GM12878 (cell line): ENCODE data around the gene DNAH3. TPM values are rescaled to one million over a fixed set of nuclear protein-coding genes. Genes with fewer than 3 reads are reported as not detected.

Experiments
- ATAC-seq: fragments of 200-7000 bp; cut with Tn5 transposase; 3 replicates; pipeline ENCODE4 v1.9.1; 2020; ENCODE audit warnings: mild to moderate bottlenecking, moderate library complexity
- BruUV-seq: library from RNA; stranded (reverse); fragments of 400-500 nt; replicated peaks from 2 replicates; lab custom pipeline; 2021; lab: Mats Ljungman, UMichigan
- CTCF ChIA-PET: fragments of 300-600 bp; sonication (Branson Sonifier 250); formaldehyde crosslinking; extraction: SDS; loops from one replicate; lab custom pipeline; 2021; ENCODE audit warnings: inconsistent platforms; lab: Yijun Ruan, JAX
- POLR2A ChIA-PET: fragments of 350-600 bp; formaldehyde crosslinking; extraction: SDS; loops from one replicate; lab custom pipeline; 2021; ENCODE audit warnings: inconsistent platforms; lab: Charles Lee
- RAD21 ChIA-PET: fragments of 300-600 bp; sonication (Branson Sonifier 250); formaldehyde crosslinking; loops from one replicate; lab custom pipeline; 2023; ENCODE audit warnings: antibody characterized with exemption; ENCODE audit not compliant: unreplicated experiment; lab: Charles Lee
- SMC1A ChIA-PET: fragments of 300-600 bp; sonication (Branson Sonifier 250); formaldehyde crosslinking; loops from one replicate; lab custom pipeline; 2023; ENCODE audit not compliant: unreplicated experiment, uncharacterized antibody; lab: Charles Lee
- DNase-seq: peaks from one replicate; pipeline ENCODE4 v3.0.0-alpha.2; 2011; ENCODE audit warnings: low read depth, low spot score
- FAIRE-seq: peaks from 3 replicates; lab custom pipeline; 2011; peaks lifted over from hg19 to GRCh38; lab: Jason Lieb, UNC
- H2AFZ ChIP-seq: 2 replicates; pipeline ENCODE4 v1.6.0; 2011; ENCODE audit warnings: low read depth, low read length, control low read depth; ENCODE audit not compliant: control insufficient read depth
- H3K27ac ChIP-seq: 2 replicates; pipeline ENCODE4 v1.5.1; 2011; ENCODE audit warnings: control low read depth; ENCODE audit not compliant: control insufficient read depth, insufficient read depth
- H3K27me3 ChIP-seq, 2 experiments: replicated peaks in 1 of 2; 2 replicates each; pipeline versions ENCODE4 v1.6.0 to v1.6.1; 2011; ENCODE audit warnings: low read length in 1 of 2; ENCODE audit not compliant: control insufficient read depth in 2 of 2, insufficient read depth in 2 of 2
- H3K36me3 ChIP-seq, 2 experiments: 2 replicates each; pipeline ENCODE4 v1.5.1; 2011; ENCODE audit warnings: low read length in 1 of 2; ENCODE audit not compliant: control insufficient read depth in 2 of 2, insufficient read depth in 2 of 2
- H3K4me1 ChIP-seq: 2 replicates; pipeline ENCODE4 v1.6.1; 2011; ENCODE audit warnings: mild to moderate bottlenecking, low read length, moderate library complexity, mixed read lengths; ENCODE audit not compliant: control insufficient read depth, insufficient read depth
- H3K4me2 ChIP-seq: 2 replicates; pipeline ENCODE4 v1.6.0; 2011; ENCODE audit warnings: control low read depth; ENCODE audit not compliant: control insufficient read depth, insufficient read depth
- H3K4me3 ChIP-seq: fragments of 200-600 bp; sonication (generic); 2 replicates; pipeline ENCODE4 v1.5.1; 2016
- H3K79me2 ChIP-seq: 2 replicates; pipeline ENCODE4 v1.6.0; 2011; ENCODE audit warnings: low read length; ENCODE audit not compliant: control insufficient read depth, insufficient read depth
- H3K9ac ChIP-seq: 2 replicates; pipeline ENCODE4 v1.8.0; 2011; ENCODE audit warnings: low read length, control low read depth, mixed read lengths; ENCODE audit not compliant: control insufficient read depth, insufficient read depth
- H3K9me3 ChIP-seq: replicated peaks from 3 replicates; pipeline ENCODE4 v1.5.1; 2011; ENCODE audit warnings: mild to moderate bottlenecking, low read length; ENCODE audit not compliant: control insufficient read depth, insufficient read depth
- H4K20me1 ChIP-seq: 2 replicates; pipeline ENCODE4 v1.6.0; 2011; ENCODE audit not compliant: control insufficient read depth, insufficient read depth
- BMI1 ChIP-seq: fragments of 450-650 bp; IDR thresholded peaks from 2 replicates; pipeline ENCODE4 v1.6.1; 2016; ENCODE audit warnings: mild to moderate bottlenecking, moderate library complexity, borderline replicate concordance
- EED ChIP-seq: sonication (generic); IDR thresholded peaks from 2 replicates; pipeline ENCODE4 v1.6.1; 2016; ENCODE audit warnings: antibody characterized with exemption, low read depth
- ELK1 ChIP-seq: IDR thresholded peaks from 2 replicates; pipeline ENCODE4 v1.6.1; 2012; ENCODE audit warnings: low read depth, low read length, improper control_type of control experiment
- GABPA ChIP-seq: IDR thresholded peaks from 2 replicates; pipeline ENCODE4 v1.6.1; 2014; ENCODE audit warnings: antibody characterized with exemption, low read depth, mild to moderate bottlenecking, inconsistent platforms
- HDAC6 ChIP-seq: fragments of 200-600 bp; sonication (generic); IDR thresholded peaks from one replicate; pipeline ENCODE4 v1.8.0; 2017; ENCODE audit warnings: antibody characterized with exemption; ENCODE audit not compliant: unreplicated experiment
- HSF1 ChIP-seq: fragments of 150-350 bp; IDR thresholded peaks from 2 replicates; pipeline ENCODE4 v1.6.1; 2014; ENCODE audit warnings: mild to moderate bottlenecking, low read depth, low read length
- MYB ChIP-seq: fragments of 150-350 bp; IDR thresholded peaks from 2 replicates; pipeline ENCODE4 v1.6.1; 2014; ENCODE audit warnings: mild to moderate bottlenecking, low read depth, low read length, borderline replicate concordance
- NFIC ChIP-seq: IDR thresholded peaks from 2 replicates; pipeline ENCODE4 v1.6.1; 2012; ENCODE audit warnings: low read depth, mild to moderate bottlenecking, inconsistent platforms, low read length, moderate library complexity
- NR2F1 ChIP-seq: fragments of 450-650 bp; conservative IDR thresholded peaks from 2 replicates; pipeline ENCODE4 v1.6.1; 2017; ENCODE audit warnings: mild to moderate bottlenecking
- RBBP5 ChIP-seq: fragments of 200-600 bp; sonication (generic); conservative IDR thresholded peaks from 2 replicates; pipeline ENCODE4 v1.6.1; 2016
- SP1 ChIP-seq: IDR thresholded peaks from one replicate; pipeline ENCODE4 v1.6.1; 2011; ENCODE audit warnings: low read depth, low read length
- SPI1 ChIP-seq: IDR thresholded peaks from 2 replicates; pipeline ENCODE4 v1.6.1; 2011; ENCODE audit warnings: low read depth, mild to moderate bottlenecking, low read length, moderate library complexity, borderline replicate concordance; ENCODE audit not compliant: insufficient read depth
- ZSCAN29 ChIP-seq: fragments of 450-650 bp; IDR thresholded peaks from 2 replicates; pipeline ENCODE4 v1.6.1; 2017; ENCODE audit warnings: mild to moderate bottlenecking, moderate library complexity
- WGBS: methylation state at CpG from one replicate; pipeline ENCODE4 v1.1.6; 2016; ENCODE audit warnings: low lambda C conversion rate; ENCODE audit not compliant: insufficient replicate concordance, insufficient coverage; ENCODE audit errors: missing lambda C conversion rate; 5-methylcytosine and 5-hydroxymethylcytosine counted together
- in situ Hi-C: fragments of 300-500 bp; cut with MboI; formaldehyde crosslinking; loops from 9 replicates; pipeline ENCODE4 v1.14.3; 2018; ENCODE audit warnings: mixed read lengths
- intact Hi-C: fragments of 100-400 bp; cut with micrococcal nuclease; formaldehyde crosslinking; loops from one replicate; pipeline ENCODE4 v1.14.2; 2022; ENCODE audit not compliant: unreplicated experiment
- polyA plus RNA-seq, 11 experiments: library from polyadenylated mRNA; depleted of rRNA in 4 of 11; unstranded in 6 of 11; stranded (reverse) in 5 of 11; fragments of >200 nt; fragmentation: Nextera tagmentation in 4 of 11; fragmentation: Illumina TruSeq in 1 of 11; extraction: Ambion mirVana in 4 of 11; extraction: Trizol in 1 of 11; gene quantifications; 1 replicate in 1 of 11; 2 replicates in 10 of 11; pipeline versions ENCODE4 v1.2.1 to v1.2.3, GENCODE V29; 2011 to 2016; ENCODE audit warnings: inconsistent platforms in 2 of 11, missing spikeins in 2 of 11, low read depth in 1 of 11
- total RNA-seq, 4 experiments: library from RNA; depleted of rRNA in 3 of 4; stranded (reverse); fragments of >200 nt in 3 of 4; fragmentation: Illumina TruSeq in 1 of 4; extraction: Trizol in 1 of 4; gene quantifications; 2 replicates each; pipeline versions ENCODE4 v1.2.1 to v1.2.3, GENCODE V29; 2013 to 2021
- TF ChIP-seq, protein P1 (sequence below): fragments of 450-650 bp; IDR thresholded peaks from 2 replicates; pipeline ENCODE4 v1.6.1; 2017; ENCODE audit warnings: low read depth, mild to moderate bottlenecking, moderate library complexity
- TF ChIP-seq, protein P2 (sequence below): IDR thresholded peaks from 2 replicates; pipeline ENCODE4 v1.6.1; 2012; ENCODE audit warnings: low read depth, low read length, improper control_type of control experiment

Gene DNAH3
- total and polyA plus RNA-seq, 10 of the 15 experiments (the other 5 are each of a cell fraction or from before 2014, with no cell fraction given): under 0.01 to 0.04 (median 0.04) TPM; not detected in 5

DNA sequence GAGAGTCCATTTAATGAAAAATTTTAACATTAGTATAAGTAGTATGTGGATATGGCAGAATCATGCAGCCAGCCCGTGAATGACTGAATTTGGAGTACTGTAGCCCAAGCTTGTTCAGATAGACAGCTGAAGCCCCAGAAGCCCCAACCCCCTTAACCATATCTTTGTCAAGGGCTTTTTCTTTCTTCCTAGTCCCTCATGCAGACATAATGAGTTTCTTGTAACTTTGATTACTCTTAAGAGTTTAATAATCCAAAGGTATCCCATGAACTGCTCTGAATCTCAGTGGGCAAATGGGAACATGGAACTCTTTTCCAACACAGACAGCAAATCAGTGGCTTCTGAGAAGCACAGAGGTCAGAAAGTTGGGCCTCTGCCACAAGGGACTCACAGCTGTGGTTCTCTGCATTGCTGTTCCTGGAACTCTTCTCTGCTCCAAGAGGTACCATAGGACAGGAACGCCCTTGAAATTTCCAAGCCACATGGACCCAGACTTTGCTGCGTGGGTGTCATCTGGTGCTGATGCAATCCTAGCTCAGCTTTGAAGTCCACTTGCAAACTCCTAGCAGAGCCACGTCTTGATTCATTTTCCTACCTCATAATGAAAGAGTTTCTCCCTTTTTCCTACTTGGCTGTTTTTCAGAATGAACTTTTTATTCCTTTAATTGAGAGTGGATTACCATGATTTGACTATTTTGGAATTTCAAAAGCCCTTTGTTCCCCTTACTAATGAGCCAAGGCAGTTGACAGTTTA is 232.0 kb downstream of the DNAH3 start:
- FAIRE-seq: no peak
- no peak for TF ChIP-seq ELK1
- no peak for TF ChIP-seq RBBP5
- TF ChIP-seq NR2F1: no peak
- no peak for TF ChIP-seq ZSCAN29
- TF ChIP-seq NFIC: no peak
- TF ChIP-seq HSF1: no peak
- no peak for TF ChIP-seq SPI1
- TF ChIP-seq MYB: no peak
- no peak for TF ChIP-seq HDAC6
- TF ChIP-seq BMI1: no peak
- TF ChIP-seq EED: no peak
- no peak for TF ChIP-seq SP1
- TF ChIP-seq, protein P1, sequence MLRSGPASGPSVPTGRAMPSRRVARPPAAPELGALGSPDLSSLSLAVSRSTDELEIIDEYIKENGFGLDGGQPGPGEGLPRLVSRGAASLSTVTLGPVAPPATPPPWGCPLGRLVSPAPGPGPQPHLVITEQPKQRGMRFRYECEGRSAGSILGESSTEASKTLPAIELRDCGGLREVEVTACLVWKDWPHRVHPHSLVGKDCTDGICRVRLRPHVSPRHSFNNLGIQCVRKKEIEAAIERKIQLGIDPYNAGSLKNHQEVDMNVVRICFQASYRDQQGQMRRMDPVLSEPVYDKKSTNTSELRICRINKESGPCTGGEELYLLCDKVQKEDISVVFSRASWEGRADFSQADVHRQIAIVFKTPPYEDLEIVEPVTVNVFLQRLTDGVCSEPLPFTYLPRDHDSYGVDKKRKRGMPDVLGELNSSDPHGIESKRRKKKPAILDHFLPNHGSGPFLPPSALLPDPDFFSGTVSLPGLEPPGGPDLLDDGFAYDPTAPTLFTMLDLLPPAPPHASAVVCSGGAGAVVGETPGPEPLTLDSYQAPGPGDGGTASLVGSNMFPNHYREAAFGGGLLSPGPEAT: no peak
- TF ChIP-seq GABPA: no peak
- TF ChIP-seq, protein P2, sequence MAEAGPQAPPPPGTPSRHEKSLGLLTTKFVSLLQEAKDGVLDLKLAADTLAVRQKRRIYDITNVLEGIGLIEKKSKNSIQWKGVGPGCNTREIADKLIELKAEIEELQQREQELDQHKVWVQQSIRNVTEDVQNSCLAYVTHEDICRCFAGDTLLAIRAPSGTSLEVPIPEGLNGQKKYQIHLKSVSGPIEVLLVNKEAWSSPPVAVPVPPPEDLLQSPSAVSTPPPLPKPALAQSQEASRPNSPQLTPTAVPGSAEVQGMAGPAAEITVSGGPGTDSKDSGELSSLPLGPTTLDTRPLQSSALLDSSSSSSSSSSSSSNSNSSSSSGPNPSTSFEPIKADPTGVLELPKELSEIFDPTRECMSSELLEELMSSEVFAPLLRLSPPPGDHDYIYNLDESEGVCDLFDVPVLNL: no peak
- no peak overlapping the region for H3K9ac ChIP-seq

More for the DNA sequence above, 232.0 kb downstream of the DNAH3 start:
- H4K20me1 ChIP-seq: no peaks in the 10 kb centered on the region
- ChIA-PET SMC1A (interaction anchor here (1.1 kb wide), 2 partner anchors 10 to 18 kb away, joined by 3 read pairs; partner anchors contain the start of gene LYRM1), RAD21 (no interaction called here), POLR2A (interaction anchor here (1.0 kb wide), 1 partner anchor 7 kb away, joined by 4 read pairs; no protein-coding TSS in a partner anchor), CTCF (no interaction called here)
- H2AFZ ChIP-seq: no peak overlapping the region
- no peak overlapping the region for H3K4me2 ChIP-seq
- intact Hi-C loops: no loop called here
- no TSS peak for BruUV-seq
- H3K9me3 ChIP-seq: no peaks in the 10 kb centered on the region
- no peak overlapping the region for H3K27ac ChIP-seq
- in situ Hi-C loops: no loop called here
- no peaks in the 10 kb centered on the region; a peak in 1 of 4 replicates for H3K36me3 ChIP-seq
- no peaks in the 10 kb centered on the region for H3K27me3 ChIP-seq
- H3K4me1 ChIP-seq: no peaks in the 10 kb centered on the region
- ATAC-seq (no peak), DNase-seq (no peak)
- no peak overlapping the region for H3K4me3 ChIP-seq
- no peaks in the 10 kb centered on the region for H3K79me2 ChIP-seq
- 95% methylated on average over 4 of the region's 4 CpGs for WGBS
